ENCODE measurements around the gene CLTRN. TPM values are rescaled to one million over a fixed set of nuclear protein-coding genes. Genes with fewer than 3 reads are reported as not detected.

CLTRN gene
- total and polyA plus RNA-seq, 2 donors (not counting 1 experiment from before 2014, with no cell fraction given): 0.42 to 0.46 TPM

DNA sequence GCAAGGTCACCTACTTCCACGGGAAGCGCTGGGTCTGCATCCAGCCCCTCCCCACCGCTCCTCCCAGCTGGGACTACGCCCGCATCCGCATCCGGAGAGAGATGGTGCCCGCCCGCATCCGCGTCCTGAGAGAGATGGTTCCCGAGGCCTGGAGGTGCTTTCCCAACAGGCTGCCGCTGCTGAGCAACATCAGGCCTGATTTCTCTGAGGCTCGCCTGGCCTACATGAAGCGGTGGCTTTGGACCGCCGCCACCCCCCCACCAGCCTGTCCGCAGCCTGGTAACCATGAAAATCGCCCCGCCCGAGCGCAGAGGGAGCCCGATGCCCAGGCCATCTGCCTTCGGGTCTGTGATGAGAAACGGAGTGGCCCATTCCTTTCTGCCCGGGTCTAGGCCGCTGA is 18.1 kb downstream of the CLTRN start:
- ChIA-PET CTCF (no interaction called here), POLR2A (no interaction called here)
- Histone ChIP-seq H3K9me3 (ENCODE audit: control extremely low read depth in 1 of 3, control insufficient read depth in 2 of 3, insufficient read depth in 1 of 3, low read length in 2 of 3) (no peaks in the 10 kb centered on the region), H4K20me1 (ENCODE audit: control insufficient read depth, insufficient read depth, low read length, poor library complexity, severe bottlenecking) (no peaks in the 10 kb centered on the region), H2AFZ (ENCODE audit: insufficient read depth, low read depth, low read length, poor library complexity, severe bottlenecking) (no peak overlapping the region), H3K4me2 (replicated peaks; ENCODE audit: low read depth, low read length, poor library complexity, severe bottlenecking) (no peak overlapping the region), H3K9ac (ENCODE audit: low read length) (no peak overlapping the region), H3K79me2 (ENCODE audit: control insufficient read depth, insufficient read depth, low read length) (no peaks in the 10 kb centered on the region), H3K4me1 (ENCODE audit: control insufficient read depth in 2 of 2, insufficient read depth in 2 of 2, low read length in 2 of 2) (no peaks in the 10 kb centered on the region), H3K27ac (ENCODE audit: low read length in 2 of 2) (no peak overlapping the region), H3K36me3 (replicated peaks in 1 of 2; ENCODE audit: control extremely low read depth in 1 of 2, control insufficient read depth in 1 of 2, extremely low read depth in 1 of 2, insufficient read depth in 2 of 2, low read length in 1 of 2) (no peaks in the 10 kb centered on the region), H3K4me3 (ENCODE audit: control extremely low read depth in 1 of 5, extremely low read depth in 1 of 5, insufficient read depth in 1 of 5, low read depth in 2 of 5, low read length in 4 of 5) (no peak overlapping the region), H3K27me3 (replicated peaks in 1 of 4; ENCODE audit: control extremely low read depth in 1 of 4, control insufficient read depth in 3 of 4, insufficient read depth in 4 of 4, low read length in 3 of 4) (peaks cover 0 to 3% (median 0%) of the 10 kb centered on the region in 4 experiments)
- no peak for ATAC-seq (ENCODE audit: low read depth)
- WGBS (ENCODE audit: insufficient coverage): 96% methylated on average over 18 of the region's 27 CpGs
- no peak for TF ChIP-seq EZH2 (IDR thresholded peaks at IDR 0.05; ENCODE audit: borderline replicate concordance, insufficient read depth, low read depth, low read length, poor library complexity, severe bottlenecking)
- TF ChIP-seq, protein P1, sequence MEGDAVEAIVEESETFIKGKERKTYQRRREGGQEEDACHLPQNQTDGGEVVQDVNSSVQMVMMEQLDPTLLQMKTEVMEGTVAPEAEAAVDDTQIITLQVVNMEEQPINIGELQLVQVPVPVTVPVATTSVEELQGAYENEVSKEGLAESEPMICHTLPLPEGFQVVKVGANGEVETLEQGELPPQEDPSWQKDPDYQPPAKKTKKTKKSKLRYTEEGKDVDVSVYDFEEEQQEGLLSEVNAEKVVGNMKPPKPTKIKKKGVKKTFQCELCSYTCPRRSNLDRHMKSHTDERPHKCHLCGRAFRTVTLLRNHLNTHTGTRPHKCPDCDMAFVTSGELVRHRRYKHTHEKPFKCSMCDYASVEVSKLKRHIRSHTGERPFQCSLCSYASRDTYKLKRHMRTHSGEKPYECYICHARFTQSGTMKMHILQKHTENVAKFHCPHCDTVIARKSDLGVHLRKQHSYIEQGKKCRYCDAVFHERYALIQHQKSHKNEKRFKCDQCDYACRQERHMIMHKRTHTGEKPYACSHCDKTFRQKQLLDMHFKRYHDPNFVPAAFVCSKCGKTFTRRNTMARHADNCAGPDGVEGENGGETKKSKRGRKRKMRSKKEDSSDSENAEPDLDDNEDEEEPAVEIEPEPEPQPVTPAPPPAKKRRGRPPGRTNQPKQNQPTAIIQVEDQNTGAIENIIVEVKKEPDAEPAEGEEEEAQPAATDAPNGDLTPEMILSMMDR (IDR thresholded peaks at IDR 0.05): no peak
- intact Hi-C loops (cut with micrococcal nuclease): no loop called here
- peaks cover 3% of the 10 kb centered on the region for H3K27me3 Mint-ChIP-seq
- H3K9me3 Mint-ChIP-seq (ENCODE audit: insufficient read depth): no peaks in the 10 kb centered on the region
- H3K27ac Mint-ChIP-seq: no peak overlapping the region
- no peak for DNase-seq
- no peak overlapping the region for H3K4me3 Mint-ChIP-seq
- no peaks in the 10 kb centered on the region for H3K4me1 Mint-ChIP-seq

DNA sequence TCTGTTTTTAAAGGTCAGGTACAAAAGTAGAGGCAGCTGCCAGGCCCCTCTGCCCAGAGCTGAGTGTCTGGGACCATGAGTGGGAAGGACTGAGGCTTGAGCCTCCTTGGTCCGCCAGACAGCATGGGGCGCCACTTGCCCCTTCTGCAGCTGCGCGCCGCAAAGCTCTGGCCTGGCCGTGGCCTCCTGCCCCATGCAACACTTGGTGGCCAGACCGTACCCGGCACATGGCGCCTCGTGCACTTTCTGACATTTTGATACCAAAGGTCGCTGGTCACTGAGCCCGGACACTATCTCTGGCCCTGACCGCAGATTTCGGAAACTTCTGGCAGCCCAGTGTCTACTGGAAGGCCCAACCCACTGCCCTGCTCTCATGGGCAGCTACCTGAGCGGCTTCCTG is 18.6 kb downstream of the CLTRN start:
- Mint-ChIP-seq H3K4me1 (no peaks in the 10 kb centered on the region), H3K27ac (no peak overlapping the region), H3K9me3 (ENCODE audit: insufficient read depth) (no peaks in the 10 kb centered on the region), H3K4me3 (no peak overlapping the region), H3K27me3 (peaks cover 3% of the 10 kb centered on the region)
- 86% methylated on average over 11 of the region's 15 CpGs for WGBS (ENCODE audit: insufficient coverage)
- Histone ChIP-seq H3K4me2 (replicated peaks; ENCODE audit: low read depth, low read length, poor library complexity, severe bottlenecking) (no peak overlapping the region), H3K9me3 (ENCODE audit: control extremely low read depth in 1 of 3, control insufficient read depth in 2 of 3, insufficient read depth in 1 of 3, low read length in 2 of 3) (no peaks in the 10 kb centered on the region), H3K36me3 (replicated peaks in 1 of 2; ENCODE audit: control extremely low read depth in 1 of 2, control insufficient read depth in 1 of 2, extremely low read depth in 1 of 2, insufficient read depth in 2 of 2, low read length in 1 of 2) (no peaks in the 10 kb centered on the region), H2AFZ (ENCODE audit: insufficient read depth, low read depth, low read length, poor library complexity, severe bottlenecking) (no peak overlapping the region), H3K27ac (ENCODE audit: low read length in 2 of 2) (no peak overlapping the region), H3K4me3 (ENCODE audit: control extremely low read depth in 1 of 5, extremely low read depth in 1 of 5, insufficient read depth in 1 of 5, low read depth in 2 of 5, low read length in 4 of 5) (no peak overlapping the region), H3K79me2 (ENCODE audit: control insufficient read depth, insufficient read depth, low read length) (no peaks in the 10 kb centered on the region), H4K20me1 (ENCODE audit: control insufficient read depth, insufficient read depth, low read length, poor library complexity, severe bottlenecking) (no peaks in the 10 kb centered on the region), H3K4me1 (ENCODE audit: control insufficient read depth in 2 of 2, insufficient read depth in 2 of 2, low read length in 2 of 2) (no peaks in the 10 kb centered on the region), H3K27me3 (replicated peaks in 1 of 4; ENCODE audit: control extremely low read depth in 1 of 4, control insufficient read depth in 3 of 4, insufficient read depth in 4 of 4, low read length in 3 of 4) (peaks cover 0 to 3% (median 0%) of the 10 kb centered on the region in 4 experiments), H3K9ac (ENCODE audit: low read length) (no peak overlapping the region)
- intact Hi-C loops (cut with micrococcal nuclease): no loop called here
- ATAC-seq (ENCODE audit: low read depth): no peak
- CTCF ChIA-PET: no interaction called here
- POLR2A ChIA-PET: no interaction called here
- TF ChIP-seq EZH2 (IDR thresholded peaks at IDR 0.05; ENCODE audit: borderline replicate concordance, insufficient read depth, low read depth, low read length, poor library complexity, severe bottlenecking): no peak
- TF ChIP-seq, protein P1 (IDR thresholded peaks at IDR 0.05): no peak
- no peak for DNase-seq
